Smooth muscle cell (in vitro differentiated cells): ENCODE measurements around the gene PRKCA. TPM values are rescaled to one million over a fixed set of nuclear protein-coding genes. Genes with fewer than 3 reads are reported as not detected.

Experiments used
- DNase-seq: peaks from one replicate; lab custom pipeline; 2025; ENCODE audit not compliant: unreplicated experiment; lab: John Stamatoyannopoulos, UW
- H2AFZ ChIP-seq: fragments of 200-600 bp; sonication (generic); 2 replicates; pipeline ENCODE4 v1.6.0; 2016; ENCODE audit warnings: antibody characterized with exemption, low read depth, mild to moderate bottlenecking
- H3F3A ChIP-seq: fragments of 200-600 bp; sonication (generic); 2 replicates; pipeline ENCODE4 v1.6.0; 2017; ENCODE audit warnings: antibody characterized with exemption, low read depth
- H3K27ac ChIP-seq: fragments of 200-600 bp; sonication (generic); 2 replicates; pipeline ENCODE4 v1.5.1; 2016; ENCODE audit warnings: low read depth, mild to moderate bottlenecking
- H3K27me3 ChIP-seq: fragments of 200-600 bp; sonication (generic); 2 replicates; pipeline ENCODE4 v1.6.1; 2016; ENCODE audit warnings: low read depth, mild to moderate bottlenecking
- H3K36me3 ChIP-seq: fragments of 200-600 bp; sonication (generic); 2 replicates; pipeline ENCODE4 v1.5.1; 2016; ENCODE audit warnings: low read depth
- H3K4me1 ChIP-seq: fragments of 200-600 bp; sonication (generic); 2 replicates; pipeline ENCODE4 v1.5.1; 2016; ENCODE audit warnings: low read depth
- H3K4me2 ChIP-seq: fragments of 200-600 bp; sonication (generic); 2 replicates; pipeline ENCODE4 v1.6.0; 2016; ENCODE audit warnings: mild to moderate bottlenecking
- H3K4me3 ChIP-seq: fragments of 200-600 bp; sonication (generic); 2 replicates; pipeline ENCODE4 v1.5.1; 2016; ENCODE audit warnings: mild to moderate bottlenecking
- H3K79me2 ChIP-seq: fragments of 200-600 bp; sonication (generic); 2 replicates; pipeline ENCODE4 v1.6.0; 2016; ENCODE audit warnings: low read depth, mild to moderate bottlenecking
- H3K9ac ChIP-seq: fragments of 200-600 bp; sonication (generic); 2 replicates; pipeline ENCODE4 v1.6.0; 2016; ENCODE audit warnings: low read depth
- H3K9me3 ChIP-seq: fragments of 200-600 bp; sonication (generic); replicated peaks from 2 replicates; pipeline ENCODE4 v1.5.1; 2016; ENCODE audit warnings: low read depth
- H4K20me1 ChIP-seq: fragments of 200-600 bp; sonication (generic); 2 replicates; pipeline ENCODE4 v1.6.0; 2016; ENCODE audit warnings: low read depth
- WGBS: methylation state at CpG from one replicate; pipeline ENCODE4 v1.1.7; 2016; ENCODE audit warnings: low lambda C conversion rate; 5-methylcytosine and 5-hydroxymethylcytosine counted together
- polyA plus RNA-seq: library from polyadenylated mRNA; unstranded; fragments of >200 nt; fragmentation: Nextera tagmentation; extraction: Ambion mirVana; gene quantifications from 2 replicates; pipeline ENCODE4 v1.2.1, GENCODE V29; 2016
- total RNA-seq: library from RNA; depleted of rRNA; stranded (reverse); fragments of >200 nt; gene quantifications from 2 replicates; pipeline ENCODE4 v1.2.3, GENCODE V29; 2014
- TF ChIP-seq, protein P1 (sequence below): fragments of 200-600 bp; sonication (generic); IDR thresholded peaks from 2 replicates; pipeline ENCODE4 v1.5.1; 2017; ENCODE audit warnings: borderline replicate concordance, mild to moderate bottlenecking, antibody characterized with exemption; ENCODE audit not compliant: insufficient read depth, poor library complexity, severe bottlenecking

The PRKCA gene
- total and polyA plus RNA-seq, 2 experiments from 2014 or later: 0.78 to 7.1 TPM

DNA sequence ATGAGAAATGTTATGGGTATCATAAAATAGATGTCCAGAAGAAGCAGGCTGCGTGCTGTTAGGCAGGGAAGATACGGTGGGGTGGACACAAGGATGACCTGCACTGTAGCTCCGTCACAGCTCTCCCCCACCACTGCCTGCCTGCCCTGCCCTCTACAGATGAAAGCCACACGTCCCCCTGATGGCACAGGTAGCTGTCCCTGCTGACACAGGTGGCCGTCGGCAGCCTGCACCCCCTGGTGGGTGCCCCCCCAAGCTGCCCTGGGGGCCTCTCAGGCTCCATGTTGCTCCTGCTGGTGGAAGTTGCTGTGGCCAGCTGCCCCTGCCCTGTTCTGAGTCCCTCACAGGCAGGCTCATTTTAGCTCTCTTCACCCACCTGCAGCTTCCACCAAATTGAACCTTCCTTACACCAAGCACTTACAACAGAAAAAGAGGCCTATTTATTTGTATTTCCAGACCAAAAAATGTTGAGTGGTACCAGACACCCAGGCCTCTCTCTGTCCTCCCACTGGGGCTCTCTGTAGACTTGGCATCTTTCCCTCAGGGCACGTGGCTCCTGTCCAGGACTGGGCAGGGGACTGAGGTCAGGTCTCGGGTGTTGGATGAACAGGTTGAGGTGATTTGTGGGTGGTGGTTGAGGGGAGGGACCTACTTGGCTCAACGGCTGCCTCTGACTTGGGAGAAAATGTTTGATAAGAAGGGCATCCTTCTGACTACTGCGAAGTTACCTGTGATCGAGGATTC lies 482.4 kb downstream of the PRKCA start:
- H3K9ac ChIP-seq: no peak overlapping the region
- no peaks in the 10 kb centered on the region for H3K9me3 ChIP-seq
- no peak overlapping the region for H3K4me2 ChIP-seq
- no peaks in the 10 kb centered on the region for H3K4me1 ChIP-seq
- 88% methylated on average over 11 of the region's 11 CpGs for WGBS
- H3K36me3 ChIP-seq: no peaks in the 10 kb centered on the region
- no peak overlapping the region for H3K27ac ChIP-seq
- DNase-seq: no peak
- H3K4me3 ChIP-seq: no peak overlapping the region
- TF ChIP-seq, protein P1, sequence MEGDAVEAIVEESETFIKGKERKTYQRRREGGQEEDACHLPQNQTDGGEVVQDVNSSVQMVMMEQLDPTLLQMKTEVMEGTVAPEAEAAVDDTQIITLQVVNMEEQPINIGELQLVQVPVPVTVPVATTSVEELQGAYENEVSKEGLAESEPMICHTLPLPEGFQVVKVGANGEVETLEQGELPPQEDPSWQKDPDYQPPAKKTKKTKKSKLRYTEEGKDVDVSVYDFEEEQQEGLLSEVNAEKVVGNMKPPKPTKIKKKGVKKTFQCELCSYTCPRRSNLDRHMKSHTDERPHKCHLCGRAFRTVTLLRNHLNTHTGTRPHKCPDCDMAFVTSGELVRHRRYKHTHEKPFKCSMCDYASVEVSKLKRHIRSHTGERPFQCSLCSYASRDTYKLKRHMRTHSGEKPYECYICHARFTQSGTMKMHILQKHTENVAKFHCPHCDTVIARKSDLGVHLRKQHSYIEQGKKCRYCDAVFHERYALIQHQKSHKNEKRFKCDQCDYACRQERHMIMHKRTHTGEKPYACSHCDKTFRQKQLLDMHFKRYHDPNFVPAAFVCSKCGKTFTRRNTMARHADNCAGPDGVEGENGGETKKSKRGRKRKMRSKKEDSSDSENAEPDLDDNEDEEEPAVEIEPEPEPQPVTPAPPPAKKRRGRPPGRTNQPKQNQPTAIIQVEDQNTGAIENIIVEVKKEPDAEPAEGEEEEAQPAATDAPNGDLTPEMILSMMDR: no peak
- H3K79me2 ChIP-seq: no peaks in the 10 kb centered on the region
- H3F3A ChIP-seq: no peaks in the 10 kb centered on the region
- no peak overlapping the region for H2AFZ ChIP-seq
- H4K20me1 ChIP-seq: no peaks in the 10 kb centered on the region
- no peaks in the 10 kb centered on the region for H3K27me3 ChIP-seq

DNA sequence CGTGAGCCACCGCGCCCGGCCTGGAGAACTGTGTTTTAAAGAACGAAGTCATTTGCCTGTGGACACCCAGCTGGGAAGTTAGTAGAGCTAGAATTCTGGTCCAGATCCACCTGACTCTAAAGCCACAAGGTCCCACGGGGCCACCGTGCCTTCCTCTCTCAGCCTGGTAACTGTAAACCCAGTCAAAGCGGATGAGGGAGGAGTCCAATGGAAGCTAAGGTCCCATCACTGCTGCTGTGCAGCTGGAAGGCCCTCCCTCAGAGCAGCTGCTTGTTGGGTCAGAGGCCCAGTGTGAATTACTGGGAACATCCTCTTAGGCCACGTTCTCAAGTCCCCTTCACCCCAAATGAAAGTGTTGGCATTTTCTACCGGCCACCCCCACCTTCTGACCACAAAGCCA lies 483.7 kb downstream of the PRKCA start:
- 96% methylated on average over 10 of the region's 10 CpGs for WGBS
- Histone ChIP-seq H3K4me3 (no peak overlapping the region), H3K36me3 (no peaks in the 10 kb centered on the region), H4K20me1 (no peaks in the 10 kb centered on the region), H3K9me3 (no peaks in the 10 kb centered on the region), H3K27ac (no peak overlapping the region), H3K27me3 (no peaks in the 10 kb centered on the region), H3K4me1 (no peaks in the 10 kb centered on the region), H3K79me2 (no peaks in the 10 kb centered on the region), H3K9ac (no peak overlapping the region), H2AFZ (no peak overlapping the region), H3K4me2 (no peak overlapping the region), H3F3A (no peaks in the 10 kb centered on the region)
- TF ChIP-seq, protein P1: no peak
- DNase-seq: no peak

DNA sequence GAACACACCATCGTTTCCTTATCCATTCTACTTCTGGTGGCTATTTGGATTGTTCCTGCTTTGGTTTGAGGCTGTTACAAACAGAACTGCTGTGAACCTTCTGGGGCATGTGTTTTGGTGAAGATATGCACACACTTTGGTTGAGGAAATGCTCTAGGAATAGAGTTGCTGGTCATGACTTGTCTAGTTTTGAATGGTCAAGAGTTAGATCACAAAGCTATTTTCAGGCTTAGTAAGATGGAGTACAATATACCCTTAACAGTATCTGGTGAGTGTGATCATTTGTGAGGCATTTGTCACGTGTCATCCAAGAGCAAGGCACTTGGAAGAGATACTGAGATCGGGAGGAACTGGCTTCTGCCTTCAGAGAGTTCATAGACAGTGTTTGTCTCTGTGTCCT lies 485.5 kb downstream of the PRKCA start:
- Histone ChIP-seq H3K9me3 (no peaks in the 10 kb centered on the region), H3K9ac (no peak overlapping the region), H4K20me1 (no peaks in the 10 kb centered on the region), H3K4me1 (no peaks in the 10 kb centered on the region), H3K27ac (no peak overlapping the region), H3K79me2 (no peaks in the 10 kb centered on the region), H3K4me2 (no peak overlapping the region), H3K4me3 (no peak overlapping the region), H2AFZ (no peak overlapping the region), H3K36me3 (no peaks in the 10 kb centered on the region), H3F3A (no peaks in the 10 kb centered on the region), H3K27me3 (no peaks in the 10 kb centered on the region)
- DNase-seq: no peak
- TF ChIP-seq, protein P1: no peak
- WGBS: 77% methylated on average over 3 of the region's 3 CpGs

DNA sequence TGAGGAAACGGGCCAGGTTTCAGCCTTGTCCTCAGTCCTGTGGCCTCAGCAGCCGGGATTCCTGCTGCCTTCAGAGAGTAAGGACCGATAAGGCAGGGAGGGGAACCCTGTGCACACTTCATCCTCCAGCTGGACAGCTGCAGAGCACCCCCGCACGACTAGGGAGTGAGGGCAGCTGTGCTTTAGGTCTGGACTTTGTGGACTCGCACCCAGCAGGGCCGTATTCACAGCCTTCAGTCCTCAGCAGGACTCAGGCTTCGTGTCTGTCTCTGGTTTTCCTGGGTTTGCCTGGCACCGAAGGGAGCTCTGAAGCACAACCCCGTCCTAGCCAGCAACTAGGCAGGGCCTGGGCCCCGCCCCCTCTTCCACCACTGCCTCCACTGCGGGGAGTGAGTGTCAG lies 486.7 kb downstream of the PRKCA start:
- no peak overlapping the region for H3K4me3 ChIP-seq
- TF ChIP-seq, protein P1: no peak
- H3K4me1 ChIP-seq: no peaks in the 10 kb centered on the region
- no peak overlapping the region for H3K9ac ChIP-seq
- H3K27ac ChIP-seq: no peak overlapping the region
- DNase-seq: no peak
- WGBS: 79% methylated on average over 12 of the region's 12 CpGs
- H2AFZ ChIP-seq: no peak overlapping the region
- no peaks in the 10 kb centered on the region for H3K36me3 ChIP-seq
- no peaks in the 10 kb centered on the region for H3K9me3 ChIP-seq
- no peaks in the 10 kb centered on the region for H3F3A ChIP-seq
- H3K79me2 ChIP-seq: no peaks in the 10 kb centered on the region
- no peak overlapping the region for H3K4me2 ChIP-seq
- H3K27me3 ChIP-seq: no peaks in the 10 kb centered on the region
- no peaks in the 10 kb centered on the region for H4K20me1 ChIP-seq
